ENCODE data around the gene C16orf90. TPM values are rescaled to one million over a fixed set of nuclear protein-coding genes. Genes with fewer than 3 reads are reported as not detected.
"Not testable (repeated sequence)": the region's sequence is repeated elsewhere in the genome, so short reads cannot be mapped to it uniquely, and the experiment has no call there.

C16orf90 gene
- total RNA-seq, 2 experiments from 2014 or later = not detected

DNA sequence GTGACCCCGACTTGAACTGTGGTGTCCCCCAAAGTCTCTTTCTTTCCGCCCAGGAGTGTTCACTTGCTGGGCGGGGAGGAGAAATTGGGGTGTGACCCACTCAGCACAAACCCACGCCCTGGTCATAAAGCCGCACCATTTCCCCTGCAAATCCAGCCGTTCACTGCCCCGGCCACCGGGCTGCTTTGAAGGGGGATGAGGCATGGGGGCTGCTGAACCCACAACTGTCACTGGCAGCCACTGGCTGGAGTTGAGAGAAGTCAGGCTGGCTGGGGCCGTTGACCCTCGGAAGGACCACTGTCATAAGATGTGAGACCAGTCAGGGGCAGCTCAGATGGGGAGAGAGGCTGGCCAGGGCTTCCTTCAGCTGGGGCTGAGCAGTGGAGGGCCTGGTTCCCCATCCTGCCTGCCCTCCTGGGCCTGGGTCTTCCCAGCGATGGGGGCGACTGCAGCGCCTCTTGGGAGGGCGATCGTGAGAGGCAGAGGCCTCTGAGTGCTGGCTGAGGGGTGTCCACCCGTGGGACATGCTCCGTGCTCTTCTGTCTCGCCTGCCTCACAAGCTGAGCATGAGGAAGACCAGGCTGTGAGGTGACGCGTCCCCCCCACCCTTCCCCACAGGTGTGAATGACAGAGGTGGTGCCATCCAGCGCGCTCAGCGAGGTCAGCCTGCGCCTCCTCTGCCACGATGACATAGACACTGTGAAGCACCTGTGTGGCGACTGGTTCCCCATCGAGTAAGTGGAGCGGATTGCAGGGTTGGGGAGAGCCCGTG, 19.5 kb downstream of the C16orf90 start:
- Histone ChIP-seq H3K4me3 (ENCODE audit: low read depth, low read length, poor library complexity, severe bottlenecking) (no peak overlapping the region), H3K9me3 (ENCODE audit: low read length) (no peaks in the 10 kb centered on the region), H2AFZ (ENCODE audit: low read length) (no peak overlapping the region), H3K4me2 (ENCODE audit: low read length) (no peak overlapping the region), H4K20me1 (ENCODE audit: insufficient read depth, low read length) (no peaks in the 10 kb centered on the region), H3K4me1 (ENCODE audit: insufficient read depth, low read length, poor library complexity, severe bottlenecking) (no peaks in the 10 kb centered on the region), H3K27ac (ENCODE audit: low read depth, low read length, poor library complexity, severe bottlenecking) (no peak overlapping the region), H3K9me2 (ENCODE audit: insufficient read depth, low read length) (no peaks in the 10 kb centered on the region), H3K36me3 (ENCODE audit: insufficient read depth, low read length) (peaks cover 39% of the 10 kb centered on the region), H3K79me2 (ENCODE audit: insufficient read depth, low read depth, low read length) (peaks cover 2% of the 10 kb centered on the region)
- no peak for TF ChIP-seq EZH2phosphoT487 (IDR thresholded peaks at IDR 0.05; ENCODE audit: borderline replicate concordance, low read depth, low read length)
- TF ChIP-seq, protein P1, sequence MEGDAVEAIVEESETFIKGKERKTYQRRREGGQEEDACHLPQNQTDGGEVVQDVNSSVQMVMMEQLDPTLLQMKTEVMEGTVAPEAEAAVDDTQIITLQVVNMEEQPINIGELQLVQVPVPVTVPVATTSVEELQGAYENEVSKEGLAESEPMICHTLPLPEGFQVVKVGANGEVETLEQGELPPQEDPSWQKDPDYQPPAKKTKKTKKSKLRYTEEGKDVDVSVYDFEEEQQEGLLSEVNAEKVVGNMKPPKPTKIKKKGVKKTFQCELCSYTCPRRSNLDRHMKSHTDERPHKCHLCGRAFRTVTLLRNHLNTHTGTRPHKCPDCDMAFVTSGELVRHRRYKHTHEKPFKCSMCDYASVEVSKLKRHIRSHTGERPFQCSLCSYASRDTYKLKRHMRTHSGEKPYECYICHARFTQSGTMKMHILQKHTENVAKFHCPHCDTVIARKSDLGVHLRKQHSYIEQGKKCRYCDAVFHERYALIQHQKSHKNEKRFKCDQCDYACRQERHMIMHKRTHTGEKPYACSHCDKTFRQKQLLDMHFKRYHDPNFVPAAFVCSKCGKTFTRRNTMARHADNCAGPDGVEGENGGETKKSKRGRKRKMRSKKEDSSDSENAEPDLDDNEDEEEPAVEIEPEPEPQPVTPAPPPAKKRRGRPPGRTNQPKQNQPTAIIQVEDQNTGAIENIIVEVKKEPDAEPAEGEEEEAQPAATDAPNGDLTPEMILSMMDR (conservative IDR thresholded peaks at IDR 0.05; ENCODE audit: low read length) = no peak
- BruUV-seq (replicated peaks) = no TSS peak
- intact Hi-C loops (cut with micrococcal nuclease; ENCODE audit: unreplicated experiment) = no loop called here
- no peak for DNase-seq (ENCODE audit: low spot score)
- ChIA-PET CTCF (ENCODE audit: unreplicated experiment) (no interaction called here), POLR2A (interaction anchor here (0.6 kb wide), 1 partner anchor 124 kb away, joined by 4 read pairs; no protein-coding TSS in a partner anchor)

DNA sequence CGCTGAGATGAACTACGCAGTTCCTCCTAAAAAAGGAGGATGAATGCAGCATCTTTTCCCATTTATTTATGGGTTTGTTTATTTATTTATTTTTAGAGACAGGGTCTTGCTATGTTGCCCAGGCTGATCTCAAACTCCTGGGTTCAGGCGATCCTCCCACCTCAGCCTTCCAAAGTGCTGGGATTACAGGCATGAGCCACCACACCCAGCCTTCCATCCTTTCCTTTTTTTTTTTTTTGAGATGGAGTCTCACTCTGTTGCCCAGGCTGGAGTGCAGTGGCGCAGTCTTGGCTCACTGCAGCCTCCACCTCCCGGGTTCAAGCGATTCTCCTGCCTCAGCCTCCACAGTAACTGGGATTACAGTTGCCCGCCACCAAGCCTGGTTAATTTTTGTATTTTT, 20.4 kb downstream of the C16orf90 start:
- CTCF ChIA-PET (ENCODE audit: unreplicated experiment); H3K4me1 ChIP-seq (ENCODE audit: insufficient read depth, low read length, poor library complexity, severe bottlenecking); BruUV-seq (replicated peaks); H3K4me2 ChIP-seq (ENCODE audit: low read length); H4K20me1 ChIP-seq (ENCODE audit: insufficient read depth, low read length); H3K27ac ChIP-seq (ENCODE audit: low read depth, low read length, poor library complexity, severe bottlenecking); POLR2A ChIA-PET; DNase-seq (ENCODE audit: low spot score); H3K4me3 ChIP-seq (ENCODE audit: low read depth, low read length, poor library complexity, severe bottlenecking); H3K79me2 ChIP-seq (ENCODE audit: insufficient read depth, low read depth, low read length); H3K9me2 ChIP-seq (ENCODE audit: insufficient read depth, low read length); intact Hi-C loops (cut with micrococcal nuclease; ENCODE audit: unreplicated experiment); H2AFZ ChIP-seq (ENCODE audit: low read length); H3K9me3 ChIP-seq (ENCODE audit: low read length): not testable (repeated sequence)
- peaks cover 36% of the 10 kb centered on the region for H3K36me3 ChIP-seq (ENCODE audit: insufficient read depth, low read length)

DNA sequence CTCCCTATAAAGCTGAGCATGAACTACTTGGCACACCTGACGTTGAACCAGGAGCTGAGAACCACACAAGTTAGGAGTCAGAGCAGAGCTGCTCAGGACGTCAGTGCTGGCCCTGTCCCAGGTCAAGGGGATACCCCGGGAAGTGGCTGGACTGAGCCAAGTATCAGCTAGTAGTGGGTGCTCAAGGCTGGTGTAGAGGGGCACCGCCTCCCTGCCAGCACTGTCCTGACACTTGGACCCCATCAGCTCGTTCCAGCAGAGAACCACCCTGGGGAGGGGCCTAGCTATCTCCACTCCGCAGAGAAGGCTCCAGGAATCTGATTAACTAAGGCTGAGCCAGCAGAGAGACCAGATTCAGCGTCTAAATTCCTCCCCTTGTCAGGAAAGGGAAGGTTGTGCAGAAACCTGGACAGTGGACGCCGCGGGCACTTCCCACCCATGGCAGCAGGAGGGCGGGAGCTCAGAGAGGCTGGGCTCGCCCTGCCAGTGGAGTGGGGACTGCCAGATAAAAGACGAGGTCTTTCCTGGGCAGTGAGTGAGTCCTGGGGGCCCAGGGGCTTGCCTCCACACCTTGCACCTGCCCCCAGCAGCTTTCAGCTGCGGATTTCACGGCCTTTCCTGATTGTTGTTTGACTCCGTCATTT, 21.0 kb downstream of the C16orf90 start:
- Histone ChIP-seq H3K9me2 (ENCODE audit: insufficient read depth, low read length) (no peaks in the 10 kb centered on the region), H2AFZ (ENCODE audit: low read length) (no peak overlapping the region), H4K20me1 (ENCODE audit: insufficient read depth, low read length) (no peaks in the 10 kb centered on the region), H3K4me2 (ENCODE audit: low read length) (no peak overlapping the region), H3K4me3 (ENCODE audit: low read depth, low read length, poor library complexity, severe bottlenecking) (no peak overlapping the region), H3K9me3 (ENCODE audit: low read length) (no peaks in the 10 kb centered on the region), H3K27ac (ENCODE audit: low read depth, low read length, poor library complexity, severe bottlenecking) (no peak overlapping the region), H3K79me2 (ENCODE audit: insufficient read depth, low read depth, low read length) (peaks cover 4% of the 10 kb centered on the region), H3K36me3 (ENCODE audit: insufficient read depth, low read length) (peaks cover 30% of the 10 kb centered on the region), H3K4me1 (ENCODE audit: insufficient read depth, low read length, poor library complexity, severe bottlenecking) (no peaks in the 10 kb centered on the region)
- TF ChIP-seq EZH2phosphoT487 (IDR thresholded peaks at IDR 0.05; ENCODE audit: borderline replicate concordance, low read depth, low read length) = no peak
- TF ChIP-seq, protein P1 (conservative IDR thresholded peaks at IDR 0.05; ENCODE audit: low read length) = no peak
- DNase-seq (ENCODE audit: low spot score) = no peak
- BruUV-seq (replicated peaks) = no TSS peak
- CTCF ChIA-PET (ENCODE audit: unreplicated experiment) = no interaction called here
- intact Hi-C loops (cut with micrococcal nuclease; ENCODE audit: unreplicated experiment) = no loop called here
- POLR2A ChIA-PET = no interaction called here

DNA sequence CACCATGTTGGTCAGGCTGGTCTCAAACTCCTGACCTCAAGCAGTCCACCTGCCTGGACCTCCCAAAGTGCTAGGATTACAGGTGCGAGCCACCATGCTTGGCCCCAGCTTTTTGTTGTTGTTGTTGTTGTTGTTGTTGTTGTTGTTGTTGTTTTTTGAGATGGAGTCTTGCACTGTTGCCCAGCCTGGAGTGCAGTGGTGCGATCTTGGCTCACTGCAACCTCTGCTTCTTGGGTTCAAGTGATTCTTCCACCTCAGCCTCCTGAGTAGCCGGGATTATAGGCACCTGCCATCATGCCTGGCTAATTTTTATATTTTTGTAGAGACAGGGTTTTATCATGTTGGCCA, 21.7 kb downstream of the C16orf90 start:
- peaks cover 28% of the 10 kb centered on the region for H3K36me3 ChIP-seq (ENCODE audit: insufficient read depth, low read length)
- H3K4me1 ChIP-seq (ENCODE audit: insufficient read depth, low read length, poor library complexity, severe bottlenecking); H3K4me2 ChIP-seq (ENCODE audit: low read length); intact Hi-C loops (cut with micrococcal nuclease; ENCODE audit: unreplicated experiment); H4K20me1 ChIP-seq (ENCODE audit: insufficient read depth, low read length); H3K27ac ChIP-seq (ENCODE audit: low read depth, low read length, poor library complexity, severe bottlenecking); DNase-seq (ENCODE audit: low spot score); H3K4me3 ChIP-seq (ENCODE audit: low read depth, low read length, poor library complexity, severe bottlenecking); H3K9me3 ChIP-seq (ENCODE audit: low read length); H2AFZ ChIP-seq (ENCODE audit: low read length); POLR2A ChIA-PET; H3K79me2 ChIP-seq (ENCODE audit: insufficient read depth, low read depth, low read length); BruUV-seq (replicated peaks); H3K9me2 ChIP-seq (ENCODE audit: insufficient read depth, low read length); CTCF ChIA-PET (ENCODE audit: unreplicated experiment): not testable (repeated sequence)

Measured in OCI-LY7 (cell line).